Transverse colon (tissue), 4 donors: ENCODE measurements around the gene NID1. TPM values are rescaled to one million over a fixed set of nuclear protein-coding genes. Genes with fewer than 3 reads are reported as not detected.

Source experiments
- DNase-seq: peaks from one replicate; pipeline ENCODE4 v3.0.0-alpha.2; 2019
- H3K27ac ChIP-seq, 4 donors: fragments of 200-600 bp; sonication (generic); 2 replicates each; pipeline ENCODE4 v1.5.1; 2016 to 2018; ENCODE audit warnings: inconsistent platforms in 4 of 4
- H3K27me3 ChIP-seq: fragments of 200-600 bp; sonication (generic); 2 replicates; pipeline ENCODE4 v1.5.1; 2017; ENCODE audit warnings: inconsistent platforms
- H3K36me3 ChIP-seq, 4 donors: fragments of 200-600 bp; sonication (generic); 2 replicates each; pipeline ENCODE4 v1.5.1; 2017 to 2019; ENCODE audit warnings: inconsistent platforms in 4 of 4
- H3K4me1 ChIP-seq, 4 donors: fragments of 200-600 bp; sonication (generic); 2 replicates each; pipeline ENCODE4 v1.5.1; 2017 to 2020; ENCODE audit warnings: inconsistent platforms in 4 of 4
- H3K4me3 ChIP-seq, 4 donors: fragments of 200-600 bp; sonication (generic); 1 replicate in 1 of 4; 2 replicates in 3 of 4; pipeline versions ENCODE4 v1.5.1 to v1.6.1; 2017 to 2019; ENCODE audit warnings: inconsistent platforms in 4 of 4
- H3K9me3 ChIP-seq, 2 donors: fragments of 200-600 bp; sonication (generic); 2 replicates each; pipeline ENCODE4 v1.5.1; 2017 to 2019; ENCODE audit warnings: inconsistent platforms in 2 of 2
- CTCF ChIP-seq, 5 experiments: fragments of 200-600 bp in 3 of 5; fragments of 450-650 bp in 2 of 5; sonication (generic) in 3 of 5; IDR thresholded peaks; 1 replicate in 2 of 5; 2 replicates in 3 of 5; pipeline ENCODE4 v1.5.1; 2016 to 2017; ENCODE audit warnings: antibody characterized with exemption in 5 of 5, inconsistent platforms in 3 of 5, mild to moderate bottlenecking in 2 of 5, moderate library complexity in 1 of 5
- EP300 ChIP-seq: sonication (generic); formaldehyde crosslinking; IDR thresholded peaks from one replicate; pipeline ENCODE4 v1.6.1; 2017; ENCODE audit warnings: antibody characterized with exemption, low read depth
- POLR2A ChIP-seq: fragments of 450-650 bp; IDR thresholded peaks from one replicate; pipeline ENCODE4 v1.6.1; 2016; ENCODE audit warnings: antibody characterized with exemption, mild to moderate bottlenecking, moderate library complexity
- POLR2AphosphoS5 ChIP-seq, 3 donors: sonication (generic); formaldehyde crosslinking; IDR thresholded peaks; one replicate each; pipeline ENCODE4 v1.6.1; 2016; ENCODE audit warnings: antibody characterized with exemption in 3 of 3
- WGBS, 2 donors: methylation state at CpG; one replicate each; pipeline ENCODE4 v1.1.5; 2018; ENCODE audit warnings: low coverage in 1 of 2; 5-methylcytosine and 5-hydroxymethylcytosine counted together
- in situ Hi-C, 4 donors: fragments of 200-750 bp; cut with MboI; loops; one replicate each; pipeline versions ENCODE4 v1.15.0 to v1.15.1; 2017; ENCODE audit warnings: low sequenced_read_pairs in 3 of 4, low pct_ligation_motif_present in 1 of 4, low pct_unique_long_range_greater_than_20kb in 1 of 4
- intact Hi-C: fragments of 100-400 bp; cut with DNase I; formaldehyde crosslinking; loops from one replicate; pipeline ENCODE4 v1.15.1; 2023; ENCODE audit warnings: low total_unique reads
- total RNA-seq, 4 donors: library from RNA; depleted of rRNA; stranded (reverse); fragments of >200 nt; gene quantifications; one replicate each; pipeline ENCODE4 v1.1.0, GENCODE V29; 2016

The NID1 gene
- total RNA-seq, 4 donors from 2014 or later = 42.7 to 133 (median 63.5) TPM

GRCh38 chr1:236052232-236052993 lies 12.5 kb downstream of the NID1 start:
- WGBS, 2 donors = 48 to 50% methylated on average over 7 to 12 of the region's 12 CpGs
- DNase-seq = no peak
- intact Hi-C loops (no loop called here), in situ Hi-C loops (no loop called here)
- H3K9me3 ChIP-seq = no peaks in the 10 kb centered on the region
- H3K36me3 ChIP-seq = peaks cover 0 to 3% (median 0%) of the 10 kb centered on the region in 4 donors
- H3K27me3 ChIP-seq = no peaks in the 10 kb centered on the region
- H3K4me3 ChIP-seq = no peak overlapping the region
- peaks cover 7 to 23% (median 8%) of the 10 kb centered on the region in 4 donors for H3K4me1 ChIP-seq
- peak overlapping the region in 1 of 4 donors; percentile 48 for H3K27ac ChIP-seq
- no peak for TF ChIP-seq POLR2AphosphoS5 (IDR thresholded peaks at IDR 0.05)
- no peak for TF ChIP-seq EP300
- TF ChIP-seq CTCF (IDR thresholded peaks at IDR 0.05) = no peak
- no peak for TF ChIP-seq POLR2A

GRCh38 chr1:236051242-236051791 lies 13.6 kb downstream of the NID1 start:
- Histone ChIP-seq H3K4me1 (peaks cover 4 to 16% (median 8%) of the 10 kb centered on the region in 4 donors), H3K27me3 (no peaks in the 10 kb centered on the region), H3K27ac (peak overlapping the region in 2 of 4 donors; percentile 4 to 48), H3K9me3 (no peaks in the 10 kb centered on the region), H3K4me3 (no peak overlapping the region), H3K36me3 (peaks cover 0 to 5% (median 0%) of the 10 kb centered on the region in 4 donors)
- TF ChIP-seq CTCF (IDR thresholded peaks at IDR 0.05) (no peak), POLR2A (no peak), POLR2AphosphoS5 (IDR thresholded peaks at IDR 0.05) (no peak), EP300 (no peak)
- intact Hi-C loops (no loop called here), in situ Hi-C loops (no loop called here)
- WGBS, 2 donors = 31 to 45% methylated on average over 2 to 9 of the region's 9 CpGs
- DNase-seq = no peak

- Histone ChIP-seq H3K27ac (no peak overlapping the region), H3K36me3 (peaks cover 0 to 12% (median 0%) of the 10 kb centered on the region in 4 donors), H3K4me1 (no peaks in the 10 kb centered on the region), H3K27me3 (no peaks in the 10 kb centered on the region), H3K9me3 (no peaks in the 10 kb centered on the region), H3K4me3 (no peak overlapping the region)
- no peak for DNase-seq
- TF ChIP-seq EP300 (no peak), CTCF (IDR thresholded peaks at IDR 0.05) (no peak), POLR2A (no peak), POLR2AphosphoS5 (IDR thresholded peaks at IDR 0.05) (no peak)
- WGBS, 2 donors = 87 to 91% methylated on average over 5 of the region's 5 CpGs
- intact Hi-C loops (no loop called here), in situ Hi-C loops (no loop called here)
These were observed 19.1 kb downstream of the NID1 start for GRCh38 chr1:236045771-236046170.

GRCh38 chr1:236044341-236044740 lies 20.5 kb downstream of the NID1 start:
- no peak for DNase-seq
- no peaks in the 10 kb centered on the region for H3K9me3 ChIP-seq
- no peak overlapping the region for H3K4me3 ChIP-seq
- H3K27ac ChIP-seq = no peak overlapping the region
- TF ChIP-seq POLR2AphosphoS5 (IDR thresholded peaks at IDR 0.05) = no peak
- TF ChIP-seq CTCF (IDR thresholded peaks at IDR 0.05) = no peak
- no peak for TF ChIP-seq POLR2A
- no peak for TF ChIP-seq EP300
- H3K27me3 ChIP-seq = no peaks in the 10 kb centered on the region
- in situ Hi-C loops = no loop called here
- WGBS, 2 donors = 43 to 52% methylated on average over 3 of the region's 3 CpGs
- intact Hi-C loops = no loop called here
- peaks cover 0 to 6% (median 3%) of the 10 kb centered on the region in 4 donors for H3K4me1 ChIP-seq
- H3K36me3 ChIP-seq = peaks cover 0 to 12% (median 0%) of the 10 kb centered on the region in 4 donors
